Natural killer cell (primary cell): ENCODE measurements around the gene ELP4. TPM values are rescaled to one million over a fixed set of nuclear protein-coding genes. Genes with fewer than 3 reads are reported as not detected.

Experiments used
- ATAC-seq, 3 donors: fragments of 150-1000 bp in 2 of 3; fragments of 200-7000 bp in 1 of 3; cut with Tn5 transposase; 1 replicate in 1 of 3; 2 replicates in 2 of 3; pipeline ENCODE4 v1.10.0; 2021; ENCODE audit warnings: mild to moderate bottlenecking in 2 of 3, moderate library complexity in 2 of 3
- DNase-seq, 2 donors: peaks; one replicate each; pipeline versions ENCODE4 v3.0.0 to v3.0.0-alpha.2; 2013 to 2021; ENCODE audit warnings: mixed read lengths in 1 of 2
- H3K27ac ChIP-seq: one replicate; pipeline ENCODE4 v1.5.1; 2013; ENCODE audit warnings: mild to moderate bottlenecking, low read length
- H3K27me3 ChIP-seq: one replicate; pipeline ENCODE4 v1.6.1; 2013; ENCODE audit warnings: low read length; ENCODE audit not compliant: control insufficient read depth, insufficient read depth
- H3K36me3 ChIP-seq: one replicate; pipeline ENCODE4 v1.6.1; 2013; ENCODE audit warnings: low read length; ENCODE audit not compliant: control insufficient read depth, insufficient read depth
- H3K4me1 ChIP-seq: one replicate; pipeline ENCODE4 v1.6.1; 2013; ENCODE audit warnings: low read length; ENCODE audit not compliant: control insufficient read depth, insufficient read depth
- H3K4me3 ChIP-seq: one replicate; pipeline ENCODE4 v1.5.1; 2013; ENCODE audit warnings: low read length
- H3K9me3 ChIP-seq: one replicate; pipeline ENCODE4 v1.6.1; 2013; ENCODE audit warnings: low read length; ENCODE audit not compliant: control insufficient read depth, insufficient read depth
- H3K27ac Mint-ChIP-seq, 2 donors: one replicate each; pipeline ENCODE4 v1.8.0; 2022; ENCODE audit warnings: mild to moderate bottlenecking in 2 of 2, mixed read lengths in 2 of 2, moderate library complexity in 1 of 2
- H3K27me3 Mint-ChIP-seq, 2 donors: one replicate each; pipeline ENCODE4 v1.8.0; 2022; ENCODE audit warnings: low read depth in 2 of 2, mixed read lengths in 2 of 2
- H3K36me3 Mint-ChIP-seq: one replicate; pipeline ENCODE4 v1.8.0; 2022; ENCODE audit warnings: mixed read lengths
- H3K4me1 Mint-ChIP-seq, 2 donors: one replicate each; pipeline ENCODE4 v1.8.0; 2022; ENCODE audit warnings: mixed read lengths in 2 of 2
- H3K4me3 Mint-ChIP-seq: one replicate; pipeline ENCODE4 v1.8.0; 2022; ENCODE audit warnings: mild to moderate bottlenecking, moderate library complexity, mixed read lengths
- H3K9me3 Mint-ChIP-seq, 2 donors: one replicate each; pipeline ENCODE4 v1.8.0; 2022; ENCODE audit warnings: mixed read lengths in 2 of 2
- WGBS: methylation state at CpG from one replicate; pipeline ENCODE4 v1.1.7; 2013; ENCODE audit warnings: missing lambda C conversion rate; ENCODE audit not compliant: insufficient coverage; 5-methylcytosine and 5-hydroxymethylcytosine counted together
- intact Hi-C: fragments of 100-400 bp; cut with micrococcal nuclease; formaldehyde crosslinking; loops from one replicate; pipeline ENCODE4 v1.14.2; 2022
- total RNA-seq, 4 donors: library from RNA; stranded (reverse); fragments of 120-200 nt in 1 of 4; gene quantifications; one replicate each; pipeline versions ENCODE4 v1.2.3 to v1.2.4, GENCODE V29; 2013 to 2022
- TF ChIP-seq, protein P1 (sequence below): fragments of 200-600 bp; IDR thresholded peaks from one replicate; pipeline ENCODE4 v1.8.0; 2022; ENCODE audit warnings: antibody characterized with exemption

Gene ELP4
- total RNA-seq, 3 donors from 2014 or later (not counting 1 experiment from before 2014, with no cell fraction given), result 22.8 to 29.6 (median 23.4) TPM

DNA sequence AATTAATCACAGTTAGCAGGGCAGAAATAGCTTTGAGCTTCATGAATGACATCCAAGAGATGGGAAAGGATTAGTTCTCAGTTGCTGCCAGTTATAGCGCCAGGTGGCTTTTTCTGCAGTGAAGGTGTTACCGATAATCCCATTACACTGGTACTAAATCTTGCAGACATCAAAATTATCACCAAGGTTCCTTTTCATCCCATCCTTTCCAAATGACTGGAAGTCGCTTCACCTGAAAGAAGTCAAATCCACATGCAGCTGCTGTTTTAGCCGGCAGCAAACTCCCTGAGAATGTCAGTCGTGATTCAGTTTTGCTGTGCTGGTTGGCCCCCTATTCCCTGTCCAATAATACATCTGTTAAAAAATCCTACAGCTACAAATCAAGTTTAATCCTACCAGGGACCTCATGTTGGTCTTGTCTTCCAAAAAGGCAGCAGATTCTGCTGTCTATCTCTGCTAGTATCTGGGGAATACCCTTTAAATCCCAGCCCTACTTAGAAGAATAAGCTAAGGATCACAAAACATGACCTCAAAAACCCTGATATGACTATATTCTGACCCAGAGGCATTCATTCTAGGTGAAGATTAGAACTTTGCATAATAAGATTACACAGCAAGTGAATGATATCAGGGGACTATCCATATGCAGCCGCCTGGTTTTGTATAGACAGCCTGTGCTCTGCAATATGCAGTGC, 31.9 kb upstream of the ELP4 start:
- DNase-seq (no peak), ATAC-seq (no peak)
- Histone ChIP-seq H3K27me3 (no peaks in the 10 kb centered on the region), H3K4me1 (no peaks in the 10 kb centered on the region), H3K9me3 (no peaks in the 10 kb centered on the region), H3K4me3 (no peak overlapping the region), H3K36me3 (no peaks in the 10 kb centered on the region), H3K27ac (no peak overlapping the region)
- no peaks in the 10 kb centered on the region for H3K9me3 Mint-ChIP-seq
- intact Hi-C loops, result no loop called here
- no peaks in the 10 kb centered on the region for H3K27me3 Mint-ChIP-seq
- no peak overlapping the region for H3K4me3 Mint-ChIP-seq
- 95% methylated on average over 6 of the region's 6 CpGs for WGBS
- no peaks in the 10 kb centered on the region for H3K36me3 Mint-ChIP-seq
- peaks cover 0 to 5% of the 10 kb centered on the region in 2 donors for H3K4me1 Mint-ChIP-seq
- TF ChIP-seq, protein P1, sequence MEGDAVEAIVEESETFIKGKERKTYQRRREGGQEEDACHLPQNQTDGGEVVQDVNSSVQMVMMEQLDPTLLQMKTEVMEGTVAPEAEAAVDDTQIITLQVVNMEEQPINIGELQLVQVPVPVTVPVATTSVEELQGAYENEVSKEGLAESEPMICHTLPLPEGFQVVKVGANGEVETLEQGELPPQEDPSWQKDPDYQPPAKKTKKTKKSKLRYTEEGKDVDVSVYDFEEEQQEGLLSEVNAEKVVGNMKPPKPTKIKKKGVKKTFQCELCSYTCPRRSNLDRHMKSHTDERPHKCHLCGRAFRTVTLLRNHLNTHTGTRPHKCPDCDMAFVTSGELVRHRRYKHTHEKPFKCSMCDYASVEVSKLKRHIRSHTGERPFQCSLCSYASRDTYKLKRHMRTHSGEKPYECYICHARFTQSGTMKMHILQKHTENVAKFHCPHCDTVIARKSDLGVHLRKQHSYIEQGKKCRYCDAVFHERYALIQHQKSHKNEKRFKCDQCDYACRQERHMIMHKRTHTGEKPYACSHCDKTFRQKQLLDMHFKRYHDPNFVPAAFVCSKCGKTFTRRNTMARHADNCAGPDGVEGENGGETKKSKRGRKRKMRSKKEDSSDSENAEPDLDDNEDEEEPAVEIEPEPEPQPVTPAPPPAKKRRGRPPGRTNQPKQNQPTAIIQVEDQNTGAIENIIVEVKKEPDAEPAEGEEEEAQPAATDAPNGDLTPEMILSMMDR, result no peak
- no peak overlapping the region for H3K27ac Mint-ChIP-seq

DNA sequence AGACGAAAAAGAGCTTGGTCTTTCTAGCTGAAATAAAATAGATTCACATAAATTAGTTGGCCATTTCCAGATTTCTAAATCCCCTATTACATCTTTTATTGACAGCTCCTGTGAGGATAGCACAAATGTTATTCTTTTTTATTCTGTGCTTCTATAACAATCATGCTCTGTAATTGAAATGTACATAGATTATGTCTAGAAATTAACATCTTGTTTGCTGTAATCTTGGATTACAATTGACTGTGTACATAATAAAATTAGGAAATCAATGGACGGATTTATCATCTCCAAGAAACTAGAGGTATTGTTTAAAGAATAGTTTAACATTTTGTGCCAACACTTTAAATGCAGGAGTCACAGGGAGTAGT, 31.4 kb upstream of the ELP4 start:
- Mint-ChIP-seq H3K27me3 (no peaks in the 10 kb centered on the region), H3K36me3 (no peaks in the 10 kb centered on the region), H3K4me1 (peaks cover 0 to 5% of the 10 kb centered on the region in 2 donors), H3K9me3 (no peaks in the 10 kb centered on the region), H3K4me3 (no peak overlapping the region), H3K27ac (no peak overlapping the region)
- no peak overlapping the region for H3K27ac ChIP-seq
- no peaks in the 10 kb centered on the region for H3K4me1 ChIP-seq
- H3K4me3 ChIP-seq, result no peak overlapping the region
- H3K36me3 ChIP-seq, result no peaks in the 10 kb centered on the region
- 100% methylated on average over 2 of the region's 2 CpGs for WGBS
- H3K27me3 ChIP-seq, result no peaks in the 10 kb centered on the region
- DNase-seq (no peak), ATAC-seq (no peak)
- TF ChIP-seq, protein P1, result no peak
- H3K9me3 ChIP-seq, result no peaks in the 10 kb centered on the region
- intact Hi-C loops, result no loop called here

DNA sequence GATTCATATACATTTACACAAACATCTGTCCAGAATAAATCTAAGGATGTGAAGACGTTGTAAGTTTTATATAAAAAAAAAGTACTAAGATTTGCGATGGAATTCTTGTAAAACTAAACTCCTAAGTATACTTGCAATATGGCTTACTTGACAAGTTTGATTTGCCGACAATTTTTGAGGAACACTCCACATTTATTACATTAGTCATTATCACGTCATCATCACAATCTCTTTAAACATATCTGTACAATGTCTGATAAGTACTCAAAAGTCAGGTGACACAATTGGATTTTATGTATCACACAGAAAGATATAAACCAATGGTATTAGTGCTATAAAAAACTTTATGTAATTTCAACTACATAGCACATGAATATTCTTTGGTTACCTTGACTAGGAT, 30.5 kb upstream of the ELP4 start:
- intact Hi-C loops, result no loop called here
- no peak for ATAC-seq
- DNase-seq, result no peak
- no peak overlapping the region for H3K4me3 Mint-ChIP-seq
- TF ChIP-seq, protein P1, result no peak
- H3K36me3 ChIP-seq, result no peaks in the 10 kb centered on the region
- no peak overlapping the region for H3K27ac Mint-ChIP-seq
- H3K9me3 ChIP-seq, result no peaks in the 10 kb centered on the region
- WGBS, result 100% methylated on average over 2 of the region's 4 CpGs
- peaks cover 0 to 5% of the 10 kb centered on the region in 2 donors for H3K4me1 Mint-ChIP-seq
- no peaks in the 10 kb centered on the region for H3K4me1 ChIP-seq
- H3K27me3 Mint-ChIP-seq, result no peaks in the 10 kb centered on the region
- no peaks in the 10 kb centered on the region for H3K36me3 Mint-ChIP-seq
- H3K27ac ChIP-seq, result no peak overlapping the region
- H3K27me3 ChIP-seq, result no peaks in the 10 kb centered on the region
- H3K4me3 ChIP-seq, result no peak overlapping the region
- no peaks in the 10 kb centered on the region for H3K9me3 Mint-ChIP-seq

DNA sequence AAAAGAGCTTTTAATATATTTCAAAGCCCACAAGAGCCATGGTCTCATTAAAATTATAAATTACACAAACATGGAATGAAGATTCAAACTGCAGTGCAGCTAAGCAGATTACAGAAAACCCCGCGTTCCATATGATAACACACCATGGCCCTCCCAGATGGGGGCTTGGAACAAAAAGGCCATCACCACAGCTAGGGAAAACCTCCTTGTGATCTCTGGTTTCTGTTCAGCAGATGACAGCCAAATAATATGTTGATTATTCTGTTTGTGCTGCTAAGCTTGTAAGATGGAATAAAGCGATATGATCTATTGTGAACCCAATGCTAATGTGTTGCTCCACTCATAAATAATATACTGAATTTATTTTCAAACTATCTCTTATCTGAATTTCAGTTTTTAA, 28.6 kb upstream of the ELP4 start:
- TF ChIP-seq, protein P1, result no peak
- H3K27me3 Mint-ChIP-seq, result no peaks in the 10 kb centered on the region
- H3K36me3 ChIP-seq, result no peaks in the 10 kb centered on the region
- DNase-seq (no peak), ATAC-seq (no peak)
- no peaks in the 10 kb centered on the region for H3K36me3 Mint-ChIP-seq
- no peaks in the 10 kb centered on the region for H3K4me1 ChIP-seq
- no peak overlapping the region for H3K27ac Mint-ChIP-seq
- intact Hi-C loops, result no loop called here
- H3K4me3 ChIP-seq, result no peak overlapping the region
- no peak overlapping the region for H3K4me3 Mint-ChIP-seq
- H3K27ac ChIP-seq, result no peak overlapping the region
- H3K9me3 ChIP-seq, result no peaks in the 10 kb centered on the region
- H3K27me3 ChIP-seq, result no peaks in the 10 kb centered on the region
- H3K9me3 Mint-ChIP-seq, result no peaks in the 10 kb centered on the region
- WGBS, result 100% methylated on average over 2 of the region's 3 CpGs
- H3K4me1 Mint-ChIP-seq, result peaks cover 10% of the 10 kb centered on the region in 2 donors
